Measurements from ENCODE around the gene ASAP3.

DNA sequence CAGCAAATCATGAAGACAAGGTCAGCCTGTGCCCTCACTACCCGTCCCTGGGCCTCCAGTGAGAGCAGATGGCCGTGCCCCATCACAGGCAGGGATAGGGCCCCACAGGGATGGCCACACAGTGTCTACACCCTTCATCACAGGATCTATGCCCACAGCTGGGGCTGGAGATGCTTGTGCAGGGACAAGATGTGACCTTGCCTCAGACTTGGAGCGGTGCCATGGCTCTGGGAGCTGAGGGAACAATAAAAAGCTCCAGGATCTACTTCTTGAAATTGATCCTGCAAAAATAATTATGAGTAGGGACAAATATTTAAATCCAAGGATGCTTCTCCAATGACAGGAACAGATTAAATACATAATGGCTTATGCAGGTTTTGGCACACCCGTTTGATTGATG is 34.0 kb downstream of the ASAP3 start:
- TF ChIP-seq, protein P1, sequence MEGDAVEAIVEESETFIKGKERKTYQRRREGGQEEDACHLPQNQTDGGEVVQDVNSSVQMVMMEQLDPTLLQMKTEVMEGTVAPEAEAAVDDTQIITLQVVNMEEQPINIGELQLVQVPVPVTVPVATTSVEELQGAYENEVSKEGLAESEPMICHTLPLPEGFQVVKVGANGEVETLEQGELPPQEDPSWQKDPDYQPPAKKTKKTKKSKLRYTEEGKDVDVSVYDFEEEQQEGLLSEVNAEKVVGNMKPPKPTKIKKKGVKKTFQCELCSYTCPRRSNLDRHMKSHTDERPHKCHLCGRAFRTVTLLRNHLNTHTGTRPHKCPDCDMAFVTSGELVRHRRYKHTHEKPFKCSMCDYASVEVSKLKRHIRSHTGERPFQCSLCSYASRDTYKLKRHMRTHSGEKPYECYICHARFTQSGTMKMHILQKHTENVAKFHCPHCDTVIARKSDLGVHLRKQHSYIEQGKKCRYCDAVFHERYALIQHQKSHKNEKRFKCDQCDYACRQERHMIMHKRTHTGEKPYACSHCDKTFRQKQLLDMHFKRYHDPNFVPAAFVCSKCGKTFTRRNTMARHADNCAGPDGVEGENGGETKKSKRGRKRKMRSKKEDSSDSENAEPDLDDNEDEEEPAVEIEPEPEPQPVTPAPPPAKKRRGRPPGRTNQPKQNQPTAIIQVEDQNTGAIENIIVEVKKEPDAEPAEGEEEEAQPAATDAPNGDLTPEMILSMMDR (IDR thresholded peaks at IDR 0.05; ENCODE audit: low read depth, low read length): no peak
- TF ChIP-seq EZH2phosphoT487 (IDR thresholded peaks at IDR 0.05; ENCODE audit: low read depth): no peak
